ENCODE results near the gene BLTP3A.
A peak's percentile ranks its signal among the peaks of the same experiment; 100 is the strongest.
"Not testable (repeated sequence)": the region's sequence is repeated elsewhere in the genome, so short reads cannot be mapped to it uniquely, and the experiment has no call there.

BLTP3A gene

DNA sequence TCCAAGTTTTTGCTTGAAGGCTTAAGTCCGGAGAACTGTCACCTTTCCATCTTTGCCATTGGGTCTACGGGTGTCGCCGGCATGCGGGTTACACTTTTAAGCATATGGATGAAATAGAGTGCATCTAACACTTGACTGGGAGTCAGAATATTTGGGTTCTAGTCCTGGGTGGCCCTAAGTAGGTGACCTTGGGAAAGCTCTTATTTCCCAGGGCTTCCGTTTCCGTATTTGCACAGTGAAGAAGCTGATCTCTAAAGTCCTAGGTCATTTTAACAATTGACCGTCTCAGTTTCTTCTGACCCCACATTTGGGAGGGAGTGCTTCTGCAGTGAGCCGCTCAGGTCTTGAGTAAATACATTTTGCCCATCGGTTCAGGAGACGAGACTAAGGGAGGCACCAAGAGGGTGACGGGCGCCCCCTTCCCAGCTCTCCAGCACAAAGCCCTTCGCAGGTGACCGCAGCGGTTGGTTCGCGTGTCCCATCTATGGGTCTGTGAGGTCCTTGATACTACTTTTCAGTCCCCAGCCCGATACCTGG lies 651 bp upstream of the BLTP3A start:
- peak in 2 of 3 experiments; percentile 15 for DNase-seq (ENCODE audit: low read depth in 3 of 3)

GRCh38 chr6:34792605-34793500 lies 970 bp downstream of the BLTP3A start:
- no peak for DNase-seq (ENCODE audit: low read depth in 3 of 3)

- no peak for DNase-seq (ENCODE audit: low read depth in 3 of 3)
Observed at GRCh38 chr6:34793877-34794276, 2.0 kb downstream of the BLTP3A start.

- DNase-seq (ENCODE audit: low read depth in 3 of 3) = no peak
Observed at GRCh38 chr6:34795836-34796425, 4.0 kb downstream of the BLTP3A start.

- DNase-seq (ENCODE audit: low read depth in 3 of 3) = no peak
Observed at GRCh38 chr6:34798057-34798456, 6.2 kb downstream of the BLTP3A start.

DNA sequence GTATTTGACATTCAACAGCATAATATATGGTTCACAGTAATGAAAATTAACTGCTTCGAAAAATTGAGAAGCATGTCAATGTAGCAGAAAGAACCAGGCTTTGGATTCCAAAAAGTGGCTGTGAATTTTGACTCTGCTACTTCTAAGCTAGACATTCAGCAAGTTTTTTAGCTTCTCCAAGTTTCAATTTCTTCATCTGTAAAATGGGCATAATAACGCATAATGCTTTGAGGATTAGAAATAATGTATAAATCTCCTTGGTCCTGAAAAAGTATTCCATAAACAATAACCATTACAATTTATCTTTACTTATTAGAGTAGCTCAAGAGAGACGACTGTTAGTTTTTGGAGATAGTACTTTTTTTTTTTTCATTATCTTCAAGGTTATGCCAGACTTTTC lies 7.7 kb downstream of the BLTP3A start:
- no peak for DNase-seq (ENCODE audit: low read depth in 3 of 3)

DNA sequence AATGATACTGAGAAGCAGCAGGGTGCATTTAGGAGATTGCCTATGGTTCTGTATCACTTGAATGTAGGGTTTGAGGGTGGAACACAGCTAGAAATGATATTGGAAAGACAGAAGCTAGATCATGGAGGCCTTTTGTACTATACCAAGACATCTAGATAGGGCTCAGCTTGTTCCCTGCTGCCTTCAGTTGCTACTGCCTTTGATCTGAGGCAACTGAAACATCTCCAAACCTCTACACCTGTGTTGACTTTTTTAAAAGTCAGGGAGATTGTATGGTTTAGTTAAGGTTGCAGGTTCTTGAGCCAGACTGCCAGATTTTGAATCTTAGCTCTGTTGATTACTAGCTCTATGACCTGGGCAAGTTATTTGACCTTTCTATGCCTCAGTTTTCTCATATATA lies 12.7 kb downstream of the BLTP3A start:
- no peak for DNase-seq (ENCODE audit: low read depth in 3 of 3)

- not testable (repeated sequence) for DNase-seq (ENCODE audit: low read depth in 3 of 3)
Observed at GRCh38 chr6:34805074-34805473, 13.2 kb downstream of the BLTP3A start.

- no peak for DNase-seq (ENCODE audit: low read depth in 3 of 3)
Observed at GRCh38 chr6:34806738-34807453, 15.0 kb downstream of the BLTP3A start.

- DNase-seq (ENCODE audit: low read depth in 3 of 3) = not testable (repeated sequence)
Observed at GRCh38 chr6:34808473-34808872, 16.6 kb downstream of the BLTP3A start.

DNA sequence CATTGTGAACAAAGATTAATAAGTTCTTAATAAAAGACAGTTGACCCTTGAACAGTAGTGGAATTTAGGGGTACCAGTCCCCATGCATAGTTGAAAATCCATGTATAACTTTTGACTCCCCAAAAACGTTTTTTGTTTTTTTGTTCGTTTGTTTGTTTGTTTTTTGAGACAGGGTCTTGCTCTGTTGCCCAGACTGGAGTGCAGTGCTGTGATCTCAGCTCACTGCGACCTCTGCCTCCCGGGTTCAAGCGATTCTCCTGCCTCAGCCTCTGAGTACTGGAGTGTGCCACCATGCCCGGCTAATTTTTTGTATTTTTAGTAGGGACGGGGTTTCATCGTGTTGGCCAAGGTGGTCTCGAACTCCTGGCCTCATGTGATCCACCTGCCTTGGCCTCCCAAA lies 17.5 kb downstream of the BLTP3A start:
- not testable (repeated sequence) for DNase-seq (ENCODE audit: low read depth in 3 of 3)

- no peak for DNase-seq (ENCODE audit: low read depth in 3 of 3)
Observed at GRCh38 chr6:34810017-34810882, 18.4 kb downstream of the BLTP3A start.

- DNase-seq (ENCODE audit: low read depth in 3 of 3) = no peak
Observed at GRCh38 chr6:34810936-34811632, 19.2 kb downstream of the BLTP3A start.

- DNase-seq (ENCODE audit: low read depth in 3 of 3) = no peak
Observed at GRCh38 chr6:34813028-34813713, 21.3 kb downstream of the BLTP3A start.

DNA sequence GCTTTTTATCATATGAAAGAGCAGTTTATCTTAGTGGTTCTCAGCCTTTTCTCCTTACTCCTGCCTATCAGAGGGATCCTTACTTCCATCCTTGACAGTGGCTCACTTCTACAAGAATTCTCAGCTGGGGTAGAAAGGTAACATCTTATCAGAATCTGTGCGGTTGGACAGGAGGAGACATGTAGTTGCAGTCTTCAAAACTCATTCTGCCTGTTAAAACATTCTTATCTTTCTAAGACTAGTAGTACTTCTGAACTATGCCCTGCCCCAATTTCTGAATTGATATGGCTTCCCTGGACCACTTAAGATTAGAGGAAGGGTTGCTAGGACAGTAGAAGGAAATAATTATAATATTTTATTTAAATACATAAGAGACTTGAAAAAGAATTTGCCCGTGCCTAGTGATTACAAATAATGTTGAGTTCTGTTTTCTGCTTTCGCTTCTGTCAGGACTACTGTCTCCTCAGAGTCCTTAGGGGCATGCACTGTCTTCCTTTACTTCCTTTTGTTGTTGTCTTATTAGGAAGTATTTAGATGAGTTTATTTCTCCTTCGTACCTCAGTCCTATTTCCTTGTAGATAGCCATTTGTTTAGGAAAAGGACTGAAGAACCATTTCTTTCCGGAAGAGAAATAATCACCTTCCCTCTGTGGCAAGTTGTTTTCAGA lies 24.9 kb downstream of the BLTP3A start:
- DNase-seq (ENCODE audit: low read depth in 3 of 3) = no peak

GRCh38 chr6:34817446-34817845 lies 25.6 kb downstream of the BLTP3A start:
- no peak for DNase-seq (ENCODE audit: low read depth in 3 of 3)

DNA sequence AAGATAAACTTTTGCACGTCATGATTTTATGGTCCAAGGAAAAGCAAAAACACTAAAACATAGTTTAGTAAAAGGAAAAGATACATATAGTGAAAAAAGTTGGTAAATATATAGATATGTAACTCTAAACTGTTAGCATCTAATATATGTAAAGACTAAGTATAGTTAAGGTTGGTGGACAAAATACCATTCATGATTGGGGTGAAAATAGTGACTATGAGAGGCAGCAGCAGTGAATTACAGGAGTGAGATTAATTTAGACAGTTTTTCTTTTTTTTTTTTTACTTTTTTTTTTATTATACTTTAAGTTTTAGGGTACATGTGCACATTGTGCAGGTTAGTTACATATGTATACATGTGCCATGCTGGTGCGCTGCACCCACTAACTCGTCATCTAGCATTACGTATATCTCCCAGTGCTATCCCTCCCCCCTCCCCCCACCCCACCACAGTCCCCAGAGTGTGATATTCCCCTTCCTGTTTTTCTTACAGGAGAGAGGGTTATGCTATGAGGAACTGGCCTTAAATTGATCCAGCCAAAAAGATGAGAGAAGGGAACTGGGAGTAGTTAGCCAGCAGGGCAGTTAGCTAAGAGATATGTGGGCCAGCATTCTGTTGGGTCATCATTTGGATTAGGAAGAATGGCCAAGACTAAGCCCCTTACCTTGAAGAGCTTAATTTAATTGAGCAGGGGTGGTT lies 27.1 kb downstream of the BLTP3A start:
- DNase-seq (ENCODE audit: low read depth in 3 of 3) = not testable (repeated sequence)

- DNase-seq (ENCODE audit: low read depth in 3 of 3) = no peak
Observed at GRCh38 chr6:34819571-34820480, 27.9 kb downstream of the BLTP3A start.

Measured in stimulated activated CD4-positive, alpha-beta T cell treated with anti-CD3 and anti-CD28 coated beads, TNF-alpha, amount 100 ng/mL, for 4 hours (primary cell).